BLaER1 (cell line): ENCODE measurements around the gene R3HDM2.

Experiments
- H3K27ac ChIP-seq: shearing (Covaris generic); formaldehyde crosslinking; 2 replicates; pipeline ENCODE4 v1.8.1; 2022
- H3K27me3 ChIP-seq: shearing (Covaris generic); formaldehyde crosslinking; 2 replicates; pipeline ENCODE4 v1.8.1; 2022
- H3K36me3 ChIP-seq: shearing (Covaris generic); formaldehyde crosslinking; 2 replicates; pipeline ENCODE4 v1.8.1; 2022
- H3K4me1 ChIP-seq: shearing (Covaris generic); formaldehyde crosslinking; 2 replicates; pipeline ENCODE4 v1.8.1; 2022
- H3K4me2 ChIP-seq: shearing (Covaris generic); formaldehyde crosslinking; 2 replicates; pipeline ENCODE4 v1.8.1; 2022
- H3K4me3 ChIP-seq: shearing (Covaris generic); formaldehyde crosslinking; 2 replicates; pipeline ENCODE4 v1.8.1; 2022
- H3K9ac ChIP-seq: shearing (Covaris generic); formaldehyde crosslinking; 2 replicates; pipeline ENCODE4 v1.8.1; 2022
- H3K9me3 ChIP-seq: shearing (Covaris generic); formaldehyde crosslinking; 2 replicates; pipeline ENCODE4 v1.8.1; 2022
- H4K20me1 ChIP-seq: shearing (Covaris generic); formaldehyde crosslinking; 2 replicates; pipeline ENCODE4 v1.8.1; 2022
- Cebpa-rat ChIP-seq: shearing (Covaris generic); IDR thresholded peaks from 2 replicates; pipeline ENCODE4 v1.8.1; 2022

The R3HDM2 gene

DNA sequence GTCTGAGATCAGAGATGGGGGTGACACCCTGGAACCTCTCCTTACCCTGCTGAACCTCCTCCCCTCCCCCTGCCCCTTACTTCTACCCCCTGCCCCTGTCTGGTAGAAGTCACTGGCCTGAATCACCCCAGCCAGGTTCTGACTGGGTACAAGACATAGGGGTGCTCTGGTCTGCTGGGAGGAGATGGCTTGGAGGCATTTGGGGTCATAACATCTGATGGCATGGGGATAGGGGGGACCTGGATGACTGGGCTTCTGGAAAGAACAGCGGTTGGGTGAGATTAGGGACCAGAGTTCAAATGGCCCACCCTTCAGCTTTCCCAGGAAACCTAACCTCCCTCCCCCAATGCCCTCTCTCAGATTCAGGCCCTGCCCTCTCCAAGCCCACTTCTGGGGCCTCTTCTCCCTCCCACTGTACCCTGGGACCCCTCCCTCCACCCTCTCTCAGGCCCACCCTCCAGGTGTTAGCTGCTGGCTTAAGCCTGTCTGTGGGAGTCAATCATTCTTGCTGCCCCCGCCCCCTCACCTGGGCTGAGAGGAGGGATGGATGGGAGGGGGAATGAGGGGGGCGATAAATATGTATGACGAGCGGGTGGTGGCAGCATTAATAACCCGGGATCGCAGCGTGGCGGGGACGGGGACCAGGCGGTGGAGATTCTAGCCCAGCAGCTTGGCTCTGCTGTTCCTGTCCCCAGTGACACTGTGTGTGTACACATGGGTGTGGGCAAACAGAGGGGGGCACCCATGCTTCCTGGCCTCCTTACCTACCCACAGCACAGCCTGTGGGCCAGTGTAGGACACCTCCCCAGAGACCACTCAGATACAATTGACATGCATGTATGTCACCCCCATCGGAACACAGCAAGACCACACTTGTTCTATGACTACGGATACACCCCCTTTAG, 208.3 kb downstream of the R3HDM2 start:
- Histone ChIP-seq H3K9ac (no peak overlapping the region), H3K4me1 (peaks cover 52% of the 10 kb centered on the region), H3K27me3 (peaks cover 98% of the 10 kb centered on the region), H3K4me2 (peak overlapping the region; percentile 61; the same call in 1 of the 2 replicates), H3K9me3 (no peaks in the 10 kb centered on the region), H3K36me3 (no peaks in the 10 kb centered on the region), H4K20me1 (peaks cover 67% of the 10 kb centered on the region), H3K27ac (no peak overlapping the region), H3K4me3 (no peak overlapping the region)
- TF ChIP-seq Cebpa-rat = no peak

DNA sequence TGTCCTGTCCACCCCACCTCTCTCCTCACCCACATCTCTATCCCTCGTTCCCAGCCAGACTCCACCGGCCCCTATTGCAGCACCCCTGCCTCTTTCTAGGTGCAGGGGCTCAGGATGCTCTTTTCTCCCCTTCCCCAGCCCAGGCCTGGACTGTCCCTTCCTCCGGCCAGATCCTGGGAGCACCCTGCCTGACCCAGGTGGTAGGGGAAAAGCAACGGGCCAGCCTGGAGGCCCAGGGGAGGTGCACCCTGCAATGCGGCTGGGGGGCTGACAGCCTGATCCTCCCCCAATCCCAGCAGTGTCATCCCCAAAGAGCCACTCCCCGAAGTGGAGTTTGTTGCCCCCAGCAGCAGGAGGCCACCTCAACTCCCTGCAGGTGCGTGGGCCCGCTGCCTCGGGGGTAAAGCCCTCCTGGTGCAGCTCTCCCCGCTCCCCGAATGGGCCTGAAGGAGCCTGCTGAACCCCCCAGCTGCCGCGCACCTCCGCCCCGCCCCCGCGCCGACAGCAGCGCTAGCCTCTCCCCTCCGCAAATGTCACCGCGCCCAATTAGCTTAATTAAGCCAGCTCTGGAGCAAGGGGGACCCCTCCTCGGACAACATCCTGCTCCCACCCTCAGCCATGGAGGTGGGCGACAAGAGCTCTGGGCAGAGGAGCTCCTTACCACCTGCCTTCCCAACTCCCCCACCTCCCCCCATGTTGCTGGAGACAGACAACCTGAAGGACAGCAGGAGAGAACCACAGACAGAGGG, 209.5 kb downstream of the R3HDM2 start:
- peaks cover 51% of the 10 kb centered on the region for H3K4me1 ChIP-seq
- H4K20me1 ChIP-seq = peaks cover 77% of the 10 kb centered on the region
- peaks cover 100% of the 10 kb centered on the region for H3K27me3 ChIP-seq
- no peaks in the 10 kb centered on the region for H3K9me3 ChIP-seq
- no peak overlapping the region for H3K27ac ChIP-seq
- no peak overlapping the region for H3K4me2 ChIP-seq
- no peaks in the 10 kb centered on the region for H3K36me3 ChIP-seq
- TF ChIP-seq Cebpa-rat = no peak
- no peak overlapping the region for H3K4me3 ChIP-seq
- no peak overlapping the region for H3K9ac ChIP-seq

DNA sequence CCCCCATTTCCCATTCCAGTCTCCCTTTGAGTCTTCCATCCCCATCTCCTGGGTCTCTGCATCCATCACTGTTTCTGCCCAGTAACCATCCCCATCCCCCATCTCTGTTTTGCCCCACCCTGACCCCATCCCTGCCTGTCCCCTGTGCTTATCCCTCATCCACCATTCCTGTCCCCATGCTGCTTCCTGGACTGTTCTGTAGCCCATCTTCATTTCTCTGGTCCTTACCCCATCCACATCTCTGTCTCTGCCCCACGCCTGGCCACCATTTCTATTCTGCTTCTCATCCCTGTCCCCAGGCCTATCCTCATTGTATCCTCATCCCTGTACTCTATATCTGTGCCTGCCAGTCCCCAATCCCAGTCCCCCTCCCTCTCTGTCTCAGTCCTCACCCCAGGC, 210.1 kb downstream of the R3HDM2 start:
- Histone ChIP-seq H3K36me3 (no peaks in the 10 kb centered on the region), H3K9ac (no peak overlapping the region), H3K9me3 (no peaks in the 10 kb centered on the region), H3K4me1 (peaks cover 51% of the 10 kb centered on the region), H3K27ac (no peak overlapping the region), H4K20me1 (peaks cover 83% of the 10 kb centered on the region), H3K4me3 (no peak overlapping the region), H3K4me2 (no peak overlapping the region), H3K27me3 (peaks cover 100% of the 10 kb centered on the region)
- TF ChIP-seq Cebpa-rat = no peak

DNA sequence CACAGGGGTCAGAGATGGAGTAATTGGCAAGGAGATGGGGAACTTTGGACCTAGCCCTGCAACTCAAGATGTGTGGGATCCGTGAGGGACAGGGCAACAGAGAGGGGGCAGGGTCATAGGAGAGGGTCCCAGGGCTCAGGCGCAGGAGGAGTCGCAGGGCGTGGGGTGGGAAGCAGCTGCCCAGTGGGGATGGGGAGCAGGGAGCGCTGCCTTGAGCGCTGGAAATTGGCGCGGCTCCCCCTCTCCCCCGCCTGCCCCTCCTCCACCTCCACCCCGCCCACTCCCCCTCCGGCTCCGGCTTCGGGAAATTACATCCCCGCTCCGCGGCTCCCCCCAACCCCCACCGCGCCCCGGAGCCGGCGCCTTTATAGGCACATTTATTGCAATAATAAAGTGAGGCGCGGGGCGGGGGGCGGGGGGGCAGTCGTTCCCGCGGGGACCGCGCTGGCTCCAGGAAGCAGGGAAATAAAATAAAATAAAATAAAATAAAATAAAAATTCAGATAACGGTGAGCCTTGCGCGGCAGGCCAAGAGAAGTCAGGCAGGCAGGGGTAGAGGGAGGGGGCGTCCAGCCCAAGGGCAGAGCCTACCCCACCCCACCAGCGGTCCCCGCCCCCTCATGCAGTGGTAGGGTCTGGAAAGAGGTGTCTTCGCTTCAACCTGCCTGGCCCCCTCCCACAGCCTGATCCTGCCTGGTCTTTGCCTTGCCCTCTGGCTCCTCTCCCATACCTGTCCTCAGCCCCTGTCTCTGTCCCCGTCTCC, 210.7 kb downstream of the R3HDM2 start:
- H3K9ac ChIP-seq = no peak overlapping the region
- H3K4me3 ChIP-seq = no peak overlapping the region
- no peaks in the 10 kb centered on the region for H3K9me3 ChIP-seq
- H3K4me2 ChIP-seq = no peak overlapping the region
- peaks cover 89% of the 10 kb centered on the region for H4K20me1 ChIP-seq
- H3K27ac ChIP-seq = no peak overlapping the region
- H3K36me3 ChIP-seq = no peaks in the 10 kb centered on the region
- H3K27me3 ChIP-seq = peaks cover 100% of the 10 kb centered on the region
- peaks cover 51% of the 10 kb centered on the region for H3K4me1 ChIP-seq
- no peak for TF ChIP-seq Cebpa-rat

DNA sequence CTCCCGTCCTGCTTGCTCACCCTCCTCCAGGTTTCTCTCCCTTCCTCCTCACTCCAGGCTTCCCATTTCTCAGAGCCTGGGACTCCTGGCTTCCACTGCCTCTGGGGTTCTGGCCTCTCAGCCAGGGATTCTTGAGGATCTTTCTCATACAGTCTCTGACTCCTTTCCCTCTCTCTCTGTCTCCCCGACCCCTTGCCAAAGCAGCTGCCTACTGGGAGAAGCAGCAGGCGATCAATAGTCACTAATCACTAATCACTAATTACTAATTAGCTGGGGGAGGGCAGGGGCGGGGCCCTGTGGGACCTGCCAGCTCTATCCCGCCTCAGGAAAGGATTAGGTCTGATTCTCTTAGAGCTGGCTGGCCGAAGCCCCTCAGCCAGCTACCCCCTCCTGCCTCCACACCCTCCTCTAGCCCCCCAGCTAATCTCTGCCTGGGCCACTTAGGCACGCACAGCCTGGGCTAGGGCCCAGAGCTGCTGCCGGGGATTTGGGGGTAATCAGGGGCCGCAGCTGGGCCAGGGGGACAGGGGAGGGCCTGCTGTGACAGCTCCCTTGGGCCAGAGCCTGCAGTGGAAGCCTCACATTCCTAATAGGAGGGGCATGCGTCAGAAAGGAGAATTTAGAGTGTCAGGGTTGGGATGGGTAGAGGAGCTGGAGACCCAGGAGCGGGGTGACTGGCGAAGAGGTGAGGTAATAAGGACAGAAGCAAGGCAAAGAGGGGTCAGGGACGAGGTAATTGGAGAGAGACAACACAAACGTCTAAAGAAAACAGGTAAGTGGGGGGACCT, 211.4 kb downstream of the R3HDM2 start:
- no peak for TF ChIP-seq Cebpa-rat
- no peak overlapping the region for H3K4me2 ChIP-seq
- peaks cover 100% of the 10 kb centered on the region for H3K27me3 ChIP-seq
- peaks cover 93% of the 10 kb centered on the region for H4K20me1 ChIP-seq
- no peak overlapping the region for H3K9ac ChIP-seq
- H3K4me1 ChIP-seq = peaks cover 51% of the 10 kb centered on the region
- H3K36me3 ChIP-seq = no peaks in the 10 kb centered on the region
- H3K9me3 ChIP-seq = no peaks in the 10 kb centered on the region
- H3K27ac ChIP-seq = no peak overlapping the region
- no peak overlapping the region for H3K4me3 ChIP-seq

DNA sequence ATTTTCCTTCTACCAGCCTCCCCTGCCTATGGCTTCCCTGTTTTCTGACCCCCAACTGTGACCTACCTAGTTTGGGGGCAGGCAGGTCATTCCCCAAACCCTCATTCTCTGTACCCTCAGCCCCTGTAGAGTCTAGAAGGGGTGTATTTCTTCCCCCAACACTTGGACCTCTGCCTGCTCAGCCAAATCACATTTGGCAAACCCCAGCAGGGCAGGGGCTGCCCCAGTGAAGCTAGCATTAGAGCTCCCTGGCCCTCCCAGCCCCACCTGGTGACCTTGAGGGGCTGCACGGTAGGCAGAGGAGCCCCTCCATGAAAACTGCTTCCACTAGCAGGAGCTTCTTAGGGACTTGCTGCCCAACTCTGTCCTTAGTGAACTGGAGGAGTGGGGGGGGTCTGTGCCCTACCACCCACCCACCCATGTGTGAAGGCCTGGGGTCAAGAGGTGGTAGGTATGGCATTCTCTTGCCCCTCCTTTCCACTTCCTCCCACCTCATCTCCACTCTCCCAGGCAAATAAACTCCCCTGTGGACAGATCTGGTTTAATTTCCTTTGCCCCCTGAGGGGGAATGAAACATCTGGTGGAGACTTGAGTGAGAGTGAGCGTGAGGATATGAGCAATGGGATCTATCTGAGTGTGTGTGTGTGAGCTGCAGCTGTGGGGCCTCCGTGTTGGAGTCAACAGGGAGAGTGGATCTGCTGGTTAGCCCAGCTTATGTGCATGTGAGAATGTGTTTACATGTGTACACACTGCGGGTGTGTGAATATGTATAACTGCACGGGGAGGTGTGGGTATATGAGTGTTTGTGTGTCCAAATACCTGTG, 212.6 kb downstream of the R3HDM2 start:
- Histone ChIP-seq H3K4me2 (0 out of 2 replicates have a peak overlapping the region, but pooled peaks have one; percentile 99), H3K4me1 (peaks cover 51% of the 10 kb centered on the region), H3K27me3 (peaks cover 99% of the 10 kb centered on the region), H3K9ac (no peak overlapping the region), H3K4me3 (no peak overlapping the region), H3K9me3 (no peaks in the 10 kb centered on the region), H4K20me1 (peaks cover 92% of the 10 kb centered on the region), H3K27ac (no peak overlapping the region), H3K36me3 (no peaks in the 10 kb centered on the region)
- TF ChIP-seq Cebpa-rat = no peak

DNA sequence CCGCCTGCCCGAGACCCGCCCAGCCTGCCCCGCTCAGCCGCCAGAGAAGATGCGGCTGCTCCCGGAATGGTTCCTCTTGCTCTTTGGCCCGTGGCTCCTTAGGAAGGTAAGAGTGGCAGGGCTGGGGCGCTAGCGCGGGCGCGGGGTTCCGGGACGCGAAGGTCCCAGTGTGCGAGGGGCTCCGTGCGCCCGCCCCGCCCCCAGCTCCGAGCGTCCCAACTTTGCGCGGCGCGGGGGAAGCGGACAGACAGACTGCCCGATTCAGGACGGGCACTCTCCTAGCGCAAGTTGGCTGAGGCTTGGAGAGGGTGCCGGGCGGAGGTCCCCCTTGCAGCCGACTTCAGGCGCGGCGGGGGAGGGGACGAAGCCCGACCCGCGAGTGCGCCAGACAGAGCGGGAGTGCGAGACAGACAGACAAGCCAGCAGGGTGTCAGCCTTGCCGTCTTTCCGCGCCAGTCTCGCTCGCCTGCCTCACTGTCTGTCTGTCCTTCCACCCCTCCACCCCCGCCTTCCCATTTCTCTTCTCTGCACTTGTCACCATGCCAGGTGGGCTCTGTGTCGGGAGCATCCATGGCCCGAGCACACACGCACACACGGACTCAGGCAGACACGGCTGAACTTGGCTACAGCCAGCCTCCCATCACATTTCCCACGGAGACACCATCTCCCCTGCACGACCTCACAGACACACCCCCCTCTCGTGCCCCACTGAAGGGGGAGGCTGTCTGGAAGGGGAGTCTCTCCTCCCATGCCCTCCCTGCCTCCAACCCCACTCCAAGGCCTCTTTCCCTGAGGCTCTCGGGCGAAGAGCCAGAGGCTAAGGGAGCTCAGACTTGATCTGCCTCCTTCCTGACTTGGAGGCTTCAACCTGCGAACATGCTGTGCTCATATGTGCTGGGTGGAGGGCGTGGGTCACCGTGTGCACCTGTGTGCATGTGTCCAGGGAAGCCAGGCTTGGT, 213.6 kb downstream of the R3HDM2 start:
- peaks cover 55% of the 10 kb centered on the region for H3K4me1 ChIP-seq
- H3K4me2 ChIP-seq = peak overlapping the region; percentile 99

More for the DNA sequence above, 213.6 kb downstream of the R3HDM2 start:
- H4K20me1 ChIP-seq = peaks cover 81% of the 10 kb centered on the region
- H3K27ac ChIP-seq = no peak overlapping the region
- no peaks in the 10 kb centered on the region for H3K36me3 ChIP-seq
- TF ChIP-seq Cebpa-rat = no peak
- no peaks in the 10 kb centered on the region for H3K9me3 ChIP-seq
- peak overlapping the region; percentile 45; the same call in 1 of the 2 replicates for H3K9ac ChIP-seq
- H3K4me3 ChIP-seq = peak overlapping the region; percentile 66
- H3K27me3 ChIP-seq = peaks cover 88% of the 10 kb centered on the region
